PC-9 (cell line): ENCODE data around the gene ROR2. TPM values are rescaled to one million over a fixed set of nuclear protein-coding genes. Genes with fewer than 3 reads are reported as not detected.

Source experiments
- BruUV-seq: library from RNA; stranded (reverse); fragments of 400-500 nt; replicated peaks from 2 replicates; lab custom pipeline; 2021; lab: Mats Ljungman, UMichigan
- CTCF ChIA-PET: fragments of 300-600 bp; sonication (Branson Sonifier 250); formaldehyde crosslinking; loops from one replicate; lab custom pipeline; 2022; ENCODE audit warnings: antibody characterized with exemption; lab: Charles Lee
- POLR2A ChIA-PET: fragments of 300-600 bp; sonication (Branson Sonifier 250); formaldehyde crosslinking; loops from one replicate; lab custom pipeline; 2022; ENCODE audit warnings: antibody characterized with exemption; ENCODE audit not compliant: unreplicated experiment; lab: Charles Lee
- DNase-seq, 2 experiments: peaks; one replicate each; pipeline versions ENCODE4 v3.0.0 to v3.0.0-alpha.2; 2015 to 2022; ENCODE audit warnings: mixed read lengths in 1 of 2
- H2AFZ ChIP-seq: fragments of 200-600 bp; sonication (generic); 2 replicates; pipeline ENCODE4 v1.8.1; 2017; ENCODE audit warnings: antibody characterized with exemption
- H3F3A ChIP-seq: fragments of 200-600 bp; sonication (generic); 2 replicates; pipeline ENCODE4 v1.8.1; 2017; ENCODE audit warnings: antibody characterized with exemption, mild to moderate bottlenecking, low read depth; ENCODE audit not compliant: insufficient read depth
- H3K27ac ChIP-seq: fragments of 200-600 bp; sonication (generic); 2 replicates; pipeline ENCODE4 v1.6.1; 2016; ENCODE audit warnings: mixed run types
- H3K27me3 ChIP-seq: fragments of 200-600 bp; sonication (generic); 2 replicates; pipeline ENCODE4 v1.6.1; 2016; ENCODE audit warnings: low read depth, mixed run types; ENCODE audit not compliant: insufficient read depth
- H3K36me3 ChIP-seq: fragments of 200-600 bp; sonication (generic); 2 replicates; pipeline ENCODE4 v1.6.1; 2016; ENCODE audit warnings: low read depth, mixed run types
- H3K4me1 ChIP-seq: fragments of 200-600 bp; sonication (generic); replicated peaks from 2 replicates; pipeline ENCODE4 v1.6.1; 2016; ENCODE audit warnings: mixed run types; ENCODE audit not compliant: insufficient read depth
- H3K4me2 ChIP-seq: fragments of 200-600 bp; sonication (generic); 2 replicates; pipeline ENCODE4 v1.6.1; 2017; ENCODE audit warnings: mixed run types
- H3K4me3 ChIP-seq: fragments of 200-600 bp; sonication (generic); 2 replicates; pipeline ENCODE4 v1.6.1; 2016; ENCODE audit warnings: mixed run types
- H3K79me2 ChIP-seq: fragments of 200-600 bp; sonication (generic); 2 replicates; pipeline ENCODE4 v1.6.1; 2017; ENCODE audit warnings: low read depth, mixed run types
- H3K9me2 ChIP-seq: fragments of 200-600 bp; sonication (generic); 2 replicates; pipeline ENCODE4 v1.8.1; 2017; ENCODE audit warnings: mild to moderate bottlenecking; ENCODE audit not compliant: insufficient read depth
- H3K9me3 ChIP-seq: fragments of 200-600 bp; sonication (generic); 2 replicates; pipeline ENCODE4 v1.8.1; 2016; ENCODE audit warnings: low read depth; ENCODE audit not compliant: insufficient read depth
- H4K20me1 ChIP-seq: fragments of 200-600 bp; sonication (generic); 2 replicates; pipeline ENCODE4 v1.8.1; 2017; ENCODE audit not compliant: insufficient read depth
- CTCF ChIP-seq: fragments of 200-600 bp; sonication (generic); conservative IDR thresholded peaks from 2 replicates; pipeline ENCODE4 v1.6.1; 2017; ENCODE audit warnings: mixed run types, antibody characterized with exemption, mild to moderate bottlenecking, moderate library complexity
- EZH2 ChIP-seq: fragments of 200-600 bp; sonication (generic); IDR thresholded peaks from 2 replicates; pipeline ENCODE4 v1.8.0; 2017; ENCODE audit warnings: antibody characterized with exemption, low read depth
- intact Hi-C: fragments of 100-400 bp; cut with micrococcal nuclease; formaldehyde crosslinking; loops from one replicate; pipeline ENCODE4 v1.10.0; 2022; ENCODE audit not compliant: unreplicated experiment
- total RNA-seq: library from RNA; stranded (reverse); gene quantifications from 2 replicates; pipeline ENCODE4 v1.2.3, GENCODE V29; 2021

ROR2 gene
- total RNA-seq, 1 experiment from 2014 or later, result not detected

- Histone ChIP-seq H3K9me3 (no peaks in the 10 kb centered on the region), H3K79me2 (no peaks in the 10 kb centered on the region), H2AFZ (no peak overlapping the region), H3K36me3 (no peaks in the 10 kb centered on the region), H3K4me3 (no peak overlapping the region), H3K27me3 (0 out of 2 replicates have a peak, but pooled peaks cover 3% of the 10 kb centered on the region), H3K4me2 (no peak overlapping the region), H4K20me1 (no peaks in the 10 kb centered on the region), H3K9me2 (no peaks in the 10 kb centered on the region), H3K27ac (no peak overlapping the region), H3K4me1 (no peaks in the 10 kb centered on the region), H3F3A (no peaks in the 10 kb centered on the region)
- intact Hi-C loops, result no loop called here
- TF ChIP-seq CTCF, result no peak
- TF ChIP-seq EZH2, result no peak
- no TSS peak for BruUV-seq
- DNase-seq, result no peak
- POLR2A ChIA-PET, result no interaction called here
- CTCF ChIA-PET, result no interaction called here
These were observed 367.8 kb downstream of the ROR2 start for GRCh38 chr9:91582181-91582580.

- TF ChIP-seq CTCF (no peak), EZH2 (no peak)
- H2AFZ ChIP-seq, result no peak overlapping the region
- no peaks in the 10 kb centered on the region for H3K9me2 ChIP-seq
- DNase-seq, result no peak
- H3K4me2 ChIP-seq, result no peak overlapping the region
- CTCF ChIA-PET, result no interaction called here
- H3K4me3 ChIP-seq, result no peak overlapping the region
- no peak overlapping the region for H3K27ac ChIP-seq
- H3F3A ChIP-seq, result no peaks in the 10 kb centered on the region
- no peaks in the 10 kb centered on the region for H3K79me2 ChIP-seq
- POLR2A ChIA-PET, result no interaction called here
- H3K36me3 ChIP-seq, result no peaks in the 10 kb centered on the region
- H3K9me3 ChIP-seq, result no peaks in the 10 kb centered on the region
- BruUV-seq, result no TSS peak
- no peaks in the 10 kb centered on the region for H3K4me1 ChIP-seq
- no peaks in the 10 kb centered on the region for H4K20me1 ChIP-seq
- H3K27me3 ChIP-seq, result 0 out of 2 replicates have a peak, but pooled peaks cover 3% of the 10 kb centered on the region
- intact Hi-C loops, result no loop called here
These were observed 369.9 kb downstream of the ROR2 start for GRCh38 chr9:91580136-91580535.

- TF ChIP-seq EZH2 (no peak), CTCF (no peak)
- Histone ChIP-seq H3K4me1 (no peaks in the 10 kb centered on the region), H3K9me3 (no peaks in the 10 kb centered on the region), H3F3A (no peaks in the 10 kb centered on the region), H3K27ac (no peak overlapping the region), H3K79me2 (no peaks in the 10 kb centered on the region), H3K4me3 (no peak overlapping the region), H3K36me3 (no peaks in the 10 kb centered on the region), H3K27me3 (0 out of 2 replicates have a peak, but pooled peaks cover 3% of the 10 kb centered on the region), H3K4me2 (no peak overlapping the region), H2AFZ (no peak overlapping the region), H3K9me2 (no peaks in the 10 kb centered on the region), H4K20me1 (no peaks in the 10 kb centered on the region)
- BruUV-seq, result no TSS peak
- ChIA-PET CTCF (no interaction called here), POLR2A (no interaction called here)
- no peak for DNase-seq
- intact Hi-C loops, result no loop called here
These were observed 371.1 kb downstream of the ROR2 start for GRCh38 chr9:91578911-91579310.
